GM10266 (cell line): ENCODE data around the gene PDGFRB.
"Not testable (repeated sequence)": the region's sequence is repeated elsewhere in the genome, so short reads cannot be mapped to it uniquely, and the experiment has no call there.

Source experiments
- DNase-seq: peaks from one replicate; pipeline ENCODE4 v3.0.0; 2012; ENCODE audit errors: extremely low spot score
- TF ChIP-seq, protein P1 (sequence below): IDR thresholded peaks from 2 replicates; pipeline ENCODE4 v1.5.1; 2012; ENCODE audit warnings: mild to moderate bottlenecking, low read depth; ENCODE audit not compliant: control insufficient read depth, insufficient read depth; ENCODE audit errors: missing control alignments

The PDGFRB gene

GRCh38 chr5:150097152-150097551 is 58.5 kb downstream of the PDGFRB start:
- no peak for DNase-seq
- TF ChIP-seq, protein P1, sequence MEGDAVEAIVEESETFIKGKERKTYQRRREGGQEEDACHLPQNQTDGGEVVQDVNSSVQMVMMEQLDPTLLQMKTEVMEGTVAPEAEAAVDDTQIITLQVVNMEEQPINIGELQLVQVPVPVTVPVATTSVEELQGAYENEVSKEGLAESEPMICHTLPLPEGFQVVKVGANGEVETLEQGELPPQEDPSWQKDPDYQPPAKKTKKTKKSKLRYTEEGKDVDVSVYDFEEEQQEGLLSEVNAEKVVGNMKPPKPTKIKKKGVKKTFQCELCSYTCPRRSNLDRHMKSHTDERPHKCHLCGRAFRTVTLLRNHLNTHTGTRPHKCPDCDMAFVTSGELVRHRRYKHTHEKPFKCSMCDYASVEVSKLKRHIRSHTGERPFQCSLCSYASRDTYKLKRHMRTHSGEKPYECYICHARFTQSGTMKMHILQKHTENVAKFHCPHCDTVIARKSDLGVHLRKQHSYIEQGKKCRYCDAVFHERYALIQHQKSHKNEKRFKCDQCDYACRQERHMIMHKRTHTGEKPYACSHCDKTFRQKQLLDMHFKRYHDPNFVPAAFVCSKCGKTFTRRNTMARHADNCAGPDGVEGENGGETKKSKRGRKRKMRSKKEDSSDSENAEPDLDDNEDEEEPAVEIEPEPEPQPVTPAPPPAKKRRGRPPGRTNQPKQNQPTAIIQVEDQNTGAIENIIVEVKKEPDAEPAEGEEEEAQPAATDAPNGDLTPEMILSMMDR: no peak

- peak; percentile 44 for DNase-seq
- TF ChIP-seq, protein P1: no peak
Measured at GRCh38 chr5:150092159-150092787, 63.4 kb downstream of the PDGFRB start.

DNA sequence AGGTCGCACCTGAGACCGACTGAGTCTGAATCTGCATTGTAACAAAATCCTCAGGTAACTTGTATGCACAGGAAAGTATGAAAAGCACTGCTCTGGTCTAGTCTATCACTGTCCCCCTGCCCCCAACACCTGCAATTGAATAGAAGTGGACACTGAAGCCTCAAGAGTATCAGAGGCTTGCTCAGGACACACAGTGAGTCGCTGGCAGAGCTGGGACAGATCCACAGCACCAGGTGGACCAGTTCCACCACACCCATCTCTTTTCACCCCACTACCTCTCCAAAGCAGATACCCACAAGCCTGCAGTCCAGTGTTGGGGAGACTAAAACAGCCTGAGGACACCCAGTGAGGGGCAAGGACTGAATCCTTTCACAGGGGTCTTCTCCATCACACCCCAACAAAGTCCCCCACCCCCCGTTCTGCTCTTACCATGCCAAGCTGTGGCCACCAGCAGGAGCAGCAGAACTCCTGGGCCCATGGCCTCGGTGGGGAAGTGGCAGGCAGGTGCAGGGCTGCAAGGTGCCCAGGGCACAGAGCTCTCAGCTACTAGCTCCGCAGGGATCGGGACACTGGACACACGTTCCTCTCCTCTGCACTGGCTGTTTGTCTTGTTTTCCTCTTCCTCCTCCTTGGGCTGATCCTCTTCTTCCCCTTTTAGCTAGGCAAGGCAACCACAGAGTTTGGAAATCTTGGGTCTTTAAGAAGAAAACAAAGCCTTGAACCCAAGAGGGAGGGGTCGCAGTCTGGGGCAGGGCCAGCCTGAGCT is 69.5 kb downstream of the PDGFRB start, which contains the start of gene CSF1R:
TSS of gene CSF1R (minus strand) at position 605 of the 766 bp plus-strand sequence. CDS start at position 478, 127 bp downstream.
- DNase-seq: peak; percentile 3

GRCh38 chr5:150085191-150085912 is 70.3 kb downstream of the PDGFRB start:
- DNase-seq: peak; percentile 2
- TF ChIP-seq, protein P1: no peak

More for the DNA sequence above, 69.5 kb downstream of the PDGFRB start, which contains the start of gene CSF1R:
- TF ChIP-seq, protein P1: no peak

GRCh38 chr5:150084754-150085153 is 70.9 kb downstream of the PDGFRB start:
- not testable (repeated sequence) for DNase-seq

DNA sequence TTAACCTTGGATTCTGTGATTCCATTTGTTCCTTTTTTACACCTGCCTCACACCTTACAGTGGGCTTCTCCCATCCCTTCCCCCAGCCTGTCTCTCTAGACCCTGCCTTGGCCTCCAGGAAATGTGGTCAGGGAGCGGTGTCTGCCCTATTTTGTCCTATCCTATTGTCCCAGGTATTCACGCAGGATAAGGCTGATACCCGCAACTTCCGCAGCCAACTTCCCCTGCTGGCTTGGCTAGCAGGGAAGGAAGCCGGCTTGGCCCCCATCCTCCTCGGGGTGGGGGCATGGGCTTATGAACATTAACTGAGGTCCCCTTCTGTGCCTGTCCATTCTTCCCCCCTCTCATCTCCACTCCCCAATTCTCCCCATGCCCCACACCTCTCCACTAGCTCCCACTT is 72.8 kb downstream of the PDGFRB start:
- TF ChIP-seq, protein P1: no peak
- peak; percentile 4 for DNase-seq

GRCh38 chr5:150082374-150082773 is 73.3 kb downstream of the PDGFRB start:
- peak; percentile 31 for DNase-seq
- TF ChIP-seq, protein P1: no peak
